OCI-LY7 (cell line): ENCODE data around the gene PRPF38A.

Experiments
- CTCF ChIP-seq: fragments of 200-600 bp; sonication (generic); conservative IDR thresholded peaks from 2 replicates; pipeline ENCODE4 v1.5.1; 2014; ENCODE audit warnings: mild to moderate bottlenecking, antibody characterized with exemption, low read length, moderate library complexity, mixed read lengths
- EZH2phosphoT487 ChIP-seq: fragments of 200-600 bp; sonication (generic); IDR thresholded peaks from 2 replicates; pipeline ENCODE4 v1.6.1; 2018; ENCODE audit warnings: low read depth, borderline replicate concordance, mild to moderate bottlenecking, mixed run types, antibody characterized with exemption, low read length, moderate library complexity, mixed read lengths

- TF ChIP-seq CTCF, result no peak
- no peak for TF ChIP-seq EZH2phosphoT487
Observed at GRCh38 chr1:52414942-52415341, 10.5 kb downstream of the PRPF38A start.
